Forelimb muscle (tissue), 1 donor: ENCODE measurements around the gene SFTA2. TPM values are rescaled to one million over a fixed set of nuclear protein-coding genes. Genes with fewer than 3 reads are reported as not detected.

Source experiments
- polyA plus RNA-seq: library from polyadenylated mRNA; unstranded; fragments of 120-200 nt; gene quantifications from one replicate; pipeline ENCODE4 v1.2.1, GENCODE V29; 2013; ENCODE audit not compliant: insufficient read length

Gene SFTA2
- polyA plus RNA-seq, 1 donor = not detected

Other genes with a start within 250 kb of the SFTA2 start
- 37.8 TPM for gene PPP1R18, start 245.5 kb downstream of the SFTA2 start, polyA plus RNA-seq
- gene NRM, start 241.2 kb downstream of the SFTA2 start, polyA plus RNA-seq = 30.9 TPM
- 20.2 TPM for gene MDC1, start 214.9 kb downstream of the SFTA2 start, polyA plus RNA-seq
- gene TUBB, start 211.8 kb downstream of the SFTA2 start, polyA plus RNA-seq = 663 TPM
- gene FLOT1, start 189.5 kb downstream of the SFTA2 start, polyA plus RNA-seq = 105 TPM
- 17.3 TPM for gene IER3, start 187.6 kb downstream of the SFTA2 start, polyA plus RNA-seq
- gene DDR1, start 47.7 kb downstream of the SFTA2 start, polyA plus RNA-seq = 65.4 TPM
- 23.7 TPM for gene GTF2H4, start 24.0 kb downstream of the SFTA2 start, polyA plus RNA-seq
- 30.7 TPM for gene VARS2, start 17.9 kb downstream of the SFTA2 start, polyA plus RNA-seq
- not detected for gene MUCL3, start 8.8 kb upstream of the SFTA2 start, polyA plus RNA-seq
- not detected for gene MUC21, start 51.5 kb upstream of the SFTA2 start, polyA plus RNA-seq
- gene MUC22, start 78.3 kb upstream of the SFTA2 start, polyA plus RNA-seq = not detected
- not detected for gene C6orf15, start 180.4 kb upstream of the SFTA2 start, polyA plus RNA-seq
- 1.7 TPM for gene PSORS1C1, start 182.6 kb upstream of the SFTA2 start, polyA plus RNA-seq
- gene CDSN, start 188.3 kb upstream of the SFTA2 start, polyA plus RNA-seq = 0.06 TPM
- gene PSORS1C2, start 206.9 kb upstream of the SFTA2 start, polyA plus RNA-seq = not detected
- gene CCHCR1, start 225.6 kb upstream of the SFTA2 start, polyA plus RNA-seq = 14.3 TPM
- gene TCF19, start 226.4 kb upstream of the SFTA2 start, polyA plus RNA-seq = 8.4 TPM
- gene POU5F1, start 238.5 kb upstream of the SFTA2 start, polyA plus RNA-seq = 0.56 TPM